Measurements from ENCODE around the gene ZCCHC8.
"Not testable (repeated sequence)": the region's sequence is repeated elsewhere in the genome, so short reads cannot be mapped to it uniquely, and the experiment has no call there.

The ZCCHC8 gene

DNA sequence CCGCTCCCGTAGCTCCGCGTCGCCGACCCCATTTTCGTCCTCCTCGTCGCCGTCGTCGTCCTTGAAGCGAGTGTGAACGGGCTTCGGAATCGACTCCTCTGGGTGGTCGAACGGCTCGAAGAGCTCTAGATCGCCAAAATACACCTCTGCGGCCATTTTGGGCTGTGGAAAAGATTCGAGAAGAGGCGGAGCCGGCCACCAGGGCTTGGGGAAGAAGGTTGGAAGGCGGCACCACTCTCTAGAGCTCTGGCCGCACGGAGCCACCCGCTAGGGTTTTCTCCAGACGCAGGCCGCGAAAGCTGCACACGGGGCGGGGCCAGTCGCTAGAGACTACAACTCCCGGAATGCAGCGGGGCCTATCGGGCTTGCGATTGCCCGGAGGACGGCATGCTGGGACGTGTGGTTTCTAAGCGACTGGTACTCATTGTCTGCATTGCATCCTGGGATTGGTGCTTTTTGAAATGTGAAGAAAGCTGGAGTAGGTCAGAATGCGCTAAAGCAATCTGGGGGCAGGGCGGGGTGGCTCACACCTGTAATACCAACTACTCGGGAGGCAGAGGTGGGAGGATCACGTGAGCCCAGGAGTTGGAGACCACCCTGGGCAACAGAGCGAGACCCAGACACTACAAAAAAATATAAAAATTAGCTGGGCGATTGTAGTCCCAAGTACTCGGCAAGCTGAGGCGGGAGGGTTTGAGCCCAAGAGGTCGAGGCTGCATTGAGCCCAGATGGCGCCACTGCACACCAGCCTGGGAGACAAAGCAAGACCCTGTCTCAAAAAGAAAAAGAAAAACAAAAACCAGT lies at the start of gene ZCCHC8:
Gene ZCCHC8 (minus strand): TSS at position 248 of the 804 bp plus-strand sequence. CDS start 92 bp downstream, at position 156.
- peak; percentile 92 for DNase-seq

DNA sequence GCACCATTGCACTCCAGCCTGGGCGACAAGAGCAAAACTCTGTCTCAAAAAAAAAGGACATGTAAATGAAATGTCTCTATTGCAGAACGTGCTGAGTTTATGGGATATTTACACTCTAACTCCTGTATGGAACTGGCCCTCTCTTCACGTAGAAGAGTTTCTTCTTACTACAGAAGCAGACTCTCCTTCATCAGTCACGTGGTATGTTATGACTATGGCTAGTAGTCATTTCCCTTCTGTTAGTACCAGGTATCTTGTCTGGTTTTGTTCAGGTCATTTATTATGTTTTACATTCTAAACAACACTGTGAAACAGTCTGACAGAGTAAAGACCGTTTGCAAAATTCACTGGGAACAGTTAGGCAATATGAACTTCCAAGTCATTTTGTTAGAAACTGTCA lies 46.6 kb upstream of the ZCCHC8 start:
- no peak for DNase-seq

DNA sequence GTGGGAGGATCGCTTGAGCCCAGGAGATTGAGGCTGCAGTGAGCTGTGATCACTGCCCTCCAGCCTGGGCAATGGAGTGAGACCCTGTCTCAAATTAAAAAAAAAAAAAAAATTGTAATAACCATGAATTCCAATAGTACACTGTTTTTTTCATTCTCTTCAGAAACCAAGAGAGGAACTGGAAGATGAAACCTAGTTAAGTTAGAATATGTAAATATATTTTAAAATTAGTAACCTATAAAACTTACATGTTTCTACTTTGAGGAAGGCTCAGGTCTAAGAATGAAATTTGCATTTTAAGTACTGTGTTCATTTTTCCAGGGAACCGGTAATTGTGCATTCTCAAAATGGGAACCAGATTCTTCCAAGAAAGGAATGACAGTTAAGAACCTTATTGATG lies 45.1 kb upstream of the ZCCHC8 start:
- no peak for DNase-seq

DNA sequence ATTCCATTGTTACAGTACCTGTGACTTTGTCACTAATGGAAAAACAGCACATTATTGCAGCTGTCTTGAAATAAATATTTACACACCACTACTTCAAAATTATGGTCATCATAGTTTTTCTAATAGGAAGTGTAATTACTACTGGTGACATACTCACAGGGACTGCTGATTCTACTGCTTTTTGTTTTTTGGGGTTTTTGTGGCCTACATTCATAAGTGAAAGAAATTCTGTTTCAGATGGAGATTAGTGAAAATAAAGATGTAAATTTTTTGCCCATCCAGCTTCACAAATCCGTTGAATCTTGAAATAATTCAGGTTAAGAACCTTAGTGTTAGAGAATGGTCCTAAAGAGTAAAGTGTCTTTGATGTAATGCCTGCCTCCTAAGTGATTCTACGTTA lies 43.8 kb upstream of the ZCCHC8 start:
- no peak for DNase-seq

DNA sequence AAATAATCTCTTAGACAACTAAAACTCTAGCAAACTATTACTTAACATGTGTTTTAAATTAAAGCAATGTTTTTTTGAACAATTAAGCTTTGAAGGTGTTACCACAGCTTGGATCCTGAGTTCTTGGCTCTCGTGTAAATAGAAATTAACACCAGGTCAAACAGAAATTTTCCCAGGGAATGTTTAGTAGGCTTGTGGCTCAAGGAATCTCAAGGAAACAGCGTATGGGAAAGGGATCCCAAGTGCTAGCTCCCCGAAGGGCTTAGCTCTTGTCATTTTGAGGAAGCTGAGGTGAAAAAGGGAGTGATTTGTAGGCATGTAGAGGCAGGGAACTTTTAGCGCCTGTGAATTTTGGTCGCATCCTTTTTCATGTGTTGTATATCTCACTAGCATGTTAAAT lies 37.8 kb upstream of the ZCCHC8 start:
- DNase-seq, result no peak

DNA sequence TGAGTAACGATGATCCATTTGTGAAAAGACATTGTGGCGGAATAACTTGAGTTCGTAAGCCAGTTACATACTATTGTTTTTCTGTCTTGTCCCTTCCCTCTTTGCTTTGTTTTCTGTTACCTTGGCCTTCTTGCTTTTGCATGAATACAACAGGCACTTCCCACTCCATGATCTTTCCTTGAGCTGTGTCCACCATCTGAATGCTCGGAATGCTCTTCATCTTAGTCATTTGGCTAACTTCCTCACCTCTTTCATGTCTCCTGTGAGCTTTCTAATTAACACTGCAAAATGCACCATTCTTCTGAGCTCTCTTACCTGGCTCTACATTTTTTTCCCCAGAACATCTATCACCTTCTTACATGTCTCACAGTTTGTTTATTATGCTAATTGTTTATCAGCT lies 36.3 kb upstream of the ZCCHC8 start:
- DNase-seq, result no peak

DNA sequence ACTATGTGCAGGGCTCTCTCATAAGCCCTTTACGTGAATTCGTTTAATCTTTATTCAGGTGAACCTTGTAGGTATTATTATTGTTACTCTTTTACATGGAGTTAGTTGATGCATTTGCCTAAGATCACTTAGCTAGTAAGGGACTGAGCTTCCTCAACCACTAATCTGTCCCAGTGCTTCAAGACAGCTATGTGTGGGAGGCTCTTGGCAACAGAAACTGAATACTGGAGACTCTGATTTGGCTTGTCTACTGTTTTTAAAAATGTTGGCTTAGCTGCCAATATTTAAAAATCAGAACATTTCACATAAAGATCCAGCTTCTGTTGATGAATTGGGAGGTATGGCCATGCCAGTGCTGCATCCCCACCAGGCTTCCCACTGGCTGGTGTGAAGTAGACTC lies 33.1 kb upstream of the ZCCHC8 start:
- DNase-seq, result no peak

DNA sequence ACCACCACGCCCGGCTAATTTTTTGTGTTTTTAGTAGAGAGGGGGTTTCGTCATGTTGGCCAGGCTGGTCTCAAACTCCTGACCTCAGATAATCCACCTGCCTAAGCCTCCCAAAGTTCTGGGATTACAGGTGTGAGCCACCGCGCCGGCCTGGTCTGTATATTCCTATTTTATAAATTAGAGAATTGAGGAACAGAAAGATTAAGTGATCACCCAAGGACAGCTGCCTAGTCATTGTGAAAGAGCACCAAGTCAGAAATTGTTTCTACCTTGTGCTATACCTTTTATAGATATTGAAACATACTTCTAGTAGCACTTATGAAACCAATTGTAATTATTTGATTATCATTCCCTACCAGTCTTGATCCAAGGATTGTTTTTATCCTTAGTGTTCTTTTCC lies 28.3 kb upstream of the ZCCHC8 start:
- DNase-seq, result no peak

DNA sequence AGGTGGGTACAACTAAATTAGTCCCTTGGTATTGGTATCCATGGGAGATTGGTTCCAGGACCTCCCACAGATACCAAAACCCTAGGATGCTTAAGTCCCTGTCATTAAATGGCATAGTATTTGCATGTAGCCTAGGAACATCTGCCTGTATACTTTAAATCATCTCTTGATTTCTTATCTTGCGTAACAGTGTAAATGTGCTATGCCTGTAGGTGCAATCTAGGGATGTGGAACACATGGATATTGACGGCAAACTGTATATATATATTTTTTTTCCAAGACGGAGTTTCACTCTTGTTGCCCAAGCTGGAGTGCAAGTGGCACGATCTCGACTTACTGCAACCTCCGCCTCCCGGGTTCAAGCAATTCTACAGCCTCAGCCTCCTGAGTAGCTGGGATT lies 27.9 kb upstream of the ZCCHC8 start:
- no peak for DNase-seq

DNA sequence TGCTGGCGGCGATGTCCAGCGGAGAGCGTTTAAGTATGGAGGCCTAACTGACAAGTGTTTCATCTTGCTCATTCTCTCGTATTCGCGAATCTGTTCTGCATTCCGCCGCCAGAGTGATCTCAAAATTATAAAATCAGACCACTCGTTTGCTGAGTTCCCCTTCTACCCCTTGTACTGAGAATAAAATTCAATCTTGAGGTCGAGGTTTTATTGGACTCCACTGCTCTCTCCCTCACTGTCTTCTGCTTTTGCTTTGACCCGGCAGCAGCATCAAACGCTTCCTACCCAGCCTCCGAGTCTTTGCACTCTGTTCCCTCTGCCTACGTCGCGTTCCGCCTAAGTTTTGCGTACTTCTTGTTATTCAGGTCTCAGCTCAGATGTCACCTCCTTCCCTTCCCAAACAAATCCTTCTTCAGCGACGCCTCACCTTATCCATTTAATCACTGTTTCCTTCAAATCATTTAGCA lies 26.8 kb upstream of the ZCCHC8 start:
- no peak for DNase-seq

DNA sequence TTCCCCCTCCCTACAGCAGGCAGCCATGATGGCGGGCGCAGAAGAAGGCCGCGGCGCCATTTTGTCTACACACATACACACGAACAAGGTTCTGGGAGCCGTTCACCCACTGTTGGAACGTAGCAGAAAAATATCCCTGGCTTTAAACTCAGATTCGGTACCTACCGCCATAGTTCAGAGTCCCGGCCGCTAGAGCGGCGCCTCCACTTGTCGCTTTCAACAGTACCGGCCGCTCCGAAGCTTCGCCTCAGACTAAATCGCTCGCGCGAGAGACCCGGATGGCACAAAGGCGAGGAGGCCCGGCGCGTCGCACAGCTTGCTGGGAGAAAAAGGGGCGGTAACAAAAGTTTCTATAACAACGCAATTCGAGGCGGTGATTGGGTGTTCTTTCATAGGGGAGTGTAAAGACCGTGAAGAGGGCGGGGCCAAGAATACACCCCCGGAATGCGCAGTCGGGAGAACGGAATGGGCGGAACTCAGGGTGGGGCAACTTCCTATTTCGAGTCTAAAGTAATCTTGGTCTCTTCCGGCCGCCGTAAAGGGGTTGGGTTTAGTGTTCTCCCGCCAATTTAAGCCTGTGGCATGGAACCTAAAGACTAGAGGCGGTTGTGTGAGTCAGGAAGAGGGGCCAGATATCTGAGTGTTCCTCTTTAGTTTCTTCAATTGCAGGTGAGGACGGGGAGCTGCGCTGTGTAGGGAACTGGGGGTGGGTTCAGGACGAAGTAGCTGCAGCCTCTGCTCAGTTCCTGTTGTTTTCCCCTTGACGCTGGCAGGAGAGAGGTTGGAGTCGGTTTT lies 26.1 kb upstream of the ZCCHC8 start, which contains the start of the genes KNTC1 and RSRC2:
Gene KNTC1 (plus strand): TSS at position 567 of the 795 bp plus-strand sequence. CDS start 2,815 bp downstream, outside the sequence.
Gene RSRC2 (minus strand): TSS at position 254 of the 795 bp plus-strand sequence. CDS start 83 bp downstream, at position 171.
- DNase-seq, result peak; percentile 95

DNA sequence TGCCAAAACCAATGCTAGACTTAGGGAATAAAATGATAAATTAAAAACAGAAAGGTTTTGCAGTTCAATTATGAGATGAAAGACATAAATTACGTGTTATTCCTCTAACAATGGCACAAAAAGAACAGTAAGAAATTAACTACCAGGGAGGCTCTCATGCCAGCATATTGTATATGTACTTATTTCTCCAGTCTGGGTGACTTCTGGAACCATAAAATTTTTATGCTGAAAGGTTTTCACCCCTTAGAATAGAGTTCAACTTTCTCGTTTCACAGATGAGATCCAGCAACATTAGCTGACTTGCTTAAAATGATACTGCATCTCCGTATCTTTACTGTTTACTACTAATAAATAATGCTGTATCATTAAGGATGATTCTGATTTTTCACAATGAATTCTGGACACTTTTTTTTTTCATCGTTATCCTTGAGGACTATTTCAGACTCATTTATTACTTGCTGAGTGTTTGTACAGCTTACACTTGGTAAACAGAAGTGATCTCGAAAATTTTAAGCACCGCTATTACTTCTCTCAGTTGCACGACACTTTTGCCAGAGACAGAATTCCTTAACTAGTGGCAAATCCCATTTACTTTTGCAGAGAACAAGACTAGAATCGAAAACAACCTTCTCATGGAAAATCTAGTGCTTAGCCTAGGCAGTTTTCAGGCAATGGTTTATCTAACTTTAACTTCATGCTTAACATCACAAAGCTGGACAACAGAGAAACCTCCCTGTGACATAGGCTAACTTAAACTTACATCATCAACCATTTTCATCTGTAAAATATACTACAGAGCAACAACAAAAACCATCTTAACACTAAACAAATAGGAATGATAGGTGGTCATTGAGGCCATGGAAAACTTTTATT lies 23.4 kb upstream of the ZCCHC8 start:
- DNase-seq, result no peak

DNA sequence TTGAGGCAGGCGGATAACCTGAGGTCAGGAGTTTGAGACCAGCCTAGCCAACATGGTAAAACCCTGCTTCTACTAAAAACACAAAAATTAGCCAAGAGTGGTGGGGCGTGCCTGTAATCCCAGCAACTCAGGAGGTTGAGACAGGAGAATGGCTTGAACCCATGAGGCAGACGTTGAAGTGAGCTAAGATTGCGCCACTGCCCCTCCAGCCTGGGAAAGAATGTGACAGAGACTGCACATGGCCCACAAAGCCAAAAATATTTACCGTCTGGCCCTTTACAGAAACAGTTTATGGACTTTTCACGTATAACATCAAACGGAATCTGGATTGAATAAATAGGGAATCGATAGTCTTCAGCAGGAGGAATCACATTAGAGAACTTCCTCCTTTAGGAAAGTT lies 22.5 kb upstream of the ZCCHC8 start:
- no peak for DNase-seq

DNA sequence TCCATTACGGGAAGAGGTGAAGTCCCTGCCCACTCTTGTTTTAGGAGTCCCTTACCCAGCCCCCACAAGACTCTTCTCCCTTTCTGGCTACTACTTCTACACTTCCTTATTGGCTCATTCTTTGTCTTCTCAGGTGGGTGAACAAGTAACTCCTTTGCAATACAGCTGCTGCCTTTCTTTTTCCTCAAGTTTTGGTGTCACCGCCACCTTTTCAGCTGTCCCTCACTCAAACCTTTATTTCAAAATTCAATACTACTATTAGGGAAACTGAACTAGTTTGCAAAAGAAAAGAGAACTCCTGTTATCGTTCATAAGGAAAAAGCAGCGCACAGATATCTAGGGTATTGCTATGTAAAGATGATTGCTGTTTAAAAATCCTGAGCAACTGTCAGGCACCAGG lies 19.9 kb upstream of the ZCCHC8 start:
- no peak for DNase-seq

DNA sequence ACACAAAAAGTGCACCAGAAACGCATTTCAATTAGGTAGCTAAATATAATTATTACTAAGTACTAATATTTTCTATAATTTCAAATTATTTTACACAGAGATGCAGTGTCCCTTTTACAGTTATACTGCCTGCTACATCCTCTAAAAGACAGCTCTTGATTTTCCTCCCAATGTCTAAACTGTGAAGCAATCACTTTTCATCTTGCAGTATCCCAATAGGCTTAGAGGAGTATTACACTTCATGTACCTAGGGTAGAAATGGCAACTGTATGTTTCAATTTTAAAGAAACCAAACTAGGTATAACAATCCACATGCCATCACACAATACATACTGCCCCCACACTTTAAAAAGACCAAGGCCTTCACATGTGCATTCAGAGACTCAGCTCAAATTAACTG lies 18.7 kb upstream of the ZCCHC8 start:
- DNase-seq, result no peak

DNA sequence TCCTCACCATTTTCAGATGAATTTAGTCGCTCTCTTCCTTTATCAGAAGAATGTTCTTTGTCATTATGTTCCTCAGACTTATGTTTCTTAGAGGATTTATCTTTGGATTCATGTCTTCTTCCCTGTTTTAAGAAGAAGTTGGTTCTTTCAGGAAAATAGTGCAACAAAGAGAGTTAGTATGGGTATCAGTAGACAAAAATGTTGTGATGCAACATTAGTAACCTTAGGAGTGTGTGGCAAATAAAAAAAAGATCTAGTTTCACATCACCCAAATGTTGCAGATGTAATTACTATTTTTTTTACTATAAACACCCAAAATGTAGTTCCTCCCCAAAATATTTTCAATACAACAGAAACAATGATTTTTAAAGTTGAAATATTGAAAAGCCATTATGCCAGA lies 18.2 kb upstream of the ZCCHC8 start:
- no peak for DNase-seq

DNA sequence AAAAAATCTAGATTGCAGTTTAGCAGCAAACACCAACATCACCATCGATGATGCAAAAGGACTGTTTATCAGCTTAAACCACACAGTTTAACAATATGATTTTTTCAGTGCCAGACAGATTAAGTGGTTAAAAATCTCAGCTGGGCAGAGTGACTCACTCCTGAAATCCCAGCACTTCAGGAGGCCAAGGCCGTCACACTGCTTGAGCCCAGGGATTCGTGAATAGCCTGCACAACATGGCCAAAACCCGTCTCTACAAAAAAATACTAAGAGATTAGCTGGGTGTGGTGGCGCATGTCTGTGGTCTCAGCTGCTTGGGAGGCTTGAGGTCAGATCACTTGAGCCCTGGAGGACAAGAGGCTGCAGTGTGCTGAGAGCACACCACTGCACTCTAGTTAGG lies 17.1 kb upstream of the ZCCHC8 start:
- no peak for DNase-seq

DNA sequence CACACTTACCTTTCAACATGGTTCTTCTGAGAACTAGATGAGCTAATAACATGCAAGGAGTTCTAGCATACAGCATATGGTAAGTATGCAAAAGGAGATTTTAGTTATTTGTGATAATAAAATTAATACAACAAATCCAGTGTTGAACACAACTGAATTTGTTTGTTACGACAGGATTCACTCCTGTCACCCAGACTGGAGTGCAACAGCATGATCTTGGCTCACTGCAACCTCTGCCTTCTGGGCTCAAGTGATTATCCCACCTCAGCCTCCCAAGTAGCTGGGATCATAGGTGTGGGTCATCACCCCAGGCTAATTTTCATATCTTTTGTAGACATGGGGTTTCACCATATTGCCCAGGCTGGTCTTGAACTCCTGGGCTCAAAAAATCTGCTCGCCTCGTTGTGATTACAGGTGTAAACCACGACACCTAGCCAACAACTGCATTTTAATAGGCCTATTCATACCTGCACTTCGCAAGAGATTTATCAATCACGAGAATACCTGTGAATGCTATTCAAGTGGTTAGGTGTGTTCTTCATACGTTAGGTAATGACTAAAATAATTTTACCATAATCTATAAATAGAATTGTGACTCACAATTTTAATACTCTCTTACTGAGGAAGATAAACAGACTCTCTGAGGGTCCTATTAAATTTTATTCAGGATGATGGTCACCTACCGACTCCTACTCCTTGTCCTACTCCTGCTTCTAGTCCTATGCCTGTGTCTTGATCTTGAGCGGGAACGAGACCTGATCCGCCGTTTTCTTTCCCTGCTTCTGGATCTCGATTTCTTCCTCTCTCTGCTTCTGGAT lies 16.0 kb upstream of the ZCCHC8 start:
- no peak for DNase-seq

DNA sequence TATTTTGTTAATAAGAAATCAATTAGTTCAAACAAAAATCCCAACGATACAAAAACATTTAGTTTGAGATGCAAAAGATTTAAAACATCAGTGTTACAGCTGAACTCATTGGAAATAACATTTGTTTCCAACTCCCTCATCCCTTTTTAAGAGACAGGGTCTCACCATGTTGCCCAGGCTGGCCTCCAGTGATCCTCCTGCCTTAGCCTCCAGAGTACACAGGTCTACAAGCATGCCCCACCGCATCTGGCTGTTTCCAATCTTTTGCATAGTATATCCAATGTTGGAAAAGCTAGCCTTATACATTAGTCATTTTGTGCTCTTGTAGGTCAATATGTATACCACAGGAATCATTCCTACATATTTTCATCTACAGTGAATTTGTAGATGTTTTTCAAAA lies 14.5 kb upstream of the ZCCHC8 start:
- DNase-seq, result no peak

DNA sequence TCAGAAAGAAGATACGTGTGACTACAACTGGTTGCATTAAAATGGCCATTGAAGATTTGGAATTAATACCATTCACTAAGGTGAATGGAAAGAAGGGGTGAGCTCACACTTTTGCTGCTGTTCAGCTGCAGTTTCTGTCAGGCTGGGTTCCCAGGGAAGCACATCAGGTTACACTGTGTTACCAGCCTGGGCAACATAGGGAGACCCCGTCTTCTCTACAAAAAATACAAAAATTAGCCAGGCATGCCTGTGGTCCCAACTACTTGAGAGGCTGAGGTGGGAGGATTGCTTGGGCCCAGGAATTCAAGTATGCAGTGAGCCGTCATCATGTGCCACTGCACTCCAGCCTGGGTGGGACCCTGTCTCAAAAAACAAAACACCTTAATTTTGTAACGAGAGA lies 12.9 kb upstream of the ZCCHC8 start:
- no peak for DNase-seq

DNA sequence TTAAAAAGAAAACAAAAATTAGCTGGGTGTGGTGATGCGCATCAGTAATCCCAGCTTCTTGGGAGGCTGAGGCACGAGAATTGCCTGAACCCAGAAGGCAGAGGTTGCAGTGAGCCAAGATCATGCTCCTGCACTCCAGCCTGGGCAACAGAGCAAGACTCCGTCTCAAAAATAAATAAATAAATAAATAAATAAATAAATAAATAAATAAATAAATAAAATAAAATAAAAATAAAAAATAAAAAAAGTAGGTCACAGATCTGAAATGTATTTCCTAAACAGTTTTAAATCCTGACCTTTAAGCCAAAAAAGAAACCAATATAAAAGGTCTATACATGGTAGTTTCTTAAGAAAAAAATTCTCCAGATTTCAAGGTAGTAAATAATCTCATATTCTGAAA lies 12.3 kb upstream of the ZCCHC8 start:
- DNase-seq, result not testable (repeated sequence)

DNA sequence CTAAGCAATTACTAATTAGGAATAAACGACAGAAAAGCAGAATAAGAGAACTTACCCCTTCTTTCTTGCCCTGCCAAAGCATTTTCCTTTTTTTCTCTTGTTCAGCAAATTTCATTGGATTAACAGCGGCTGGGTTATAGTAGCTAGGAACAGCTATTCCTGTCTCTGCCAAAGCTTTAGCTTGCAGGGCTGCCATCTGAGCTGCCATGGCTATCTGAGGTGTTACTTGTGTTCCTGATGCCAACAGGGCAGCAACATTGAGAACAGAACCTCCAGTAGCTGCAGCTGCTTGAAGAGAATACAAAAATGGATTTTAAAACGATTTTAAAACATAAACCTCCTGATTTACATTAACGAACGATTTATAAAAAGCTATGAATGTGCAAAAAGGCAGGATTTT lies 7.4 kb upstream of the ZCCHC8 start:
- no peak for DNase-seq
